NCI-H1092 treated with DMSO at 0.1 percent for 48 hours (cell line): ENCODE measurements around the gene LMO2.
A peak's percentile ranks its signal among the peaks of the same experiment; 100 is the strongest.

Experiments
- DNase-seq: peaks from one replicate; lab custom pipeline; 2025; lab: John Stamatoyannopoulos, UW

The LMO2 gene

GRCh38 chr11:33887886-33888285, 4.0 kb downstream of the LMO2 start:
- no peak for DNase-seq

GRCh38 chr11:33885338-33886005, 6.4 kb downstream of the LMO2 start:
- DNase-seq = no peak

GRCh38 chr11:33884601-33885000, 7.3 kb downstream of the LMO2 start:
- no peak for DNase-seq

GRCh38 chr11:33884035-33884434, 7.8 kb downstream of the LMO2 start:
- no peak for DNase-seq

- no peak for DNase-seq
Measured at GRCh38 chr11:33881651-33882503, 10.0 kb downstream of the LMO2 start.

- DNase-seq = no peak
Measured at GRCh38 chr11:33880979-33881378, 10.9 kb downstream of the LMO2 start.

- no peak for DNase-seq
Measured at GRCh38 chr11:33879375-33879774, 12.5 kb downstream of the LMO2 start.

- no peak for DNase-seq
Measured at GRCh38 chr11:33877038-33877437, 14.8 kb downstream of the LMO2 start.

GRCh38 chr11:33875621-33876294, 16.1 kb downstream of the LMO2 start:
- no peak for DNase-seq

- no peak for DNase-seq
Measured at GRCh38 chr11:33874910-33875490, 16.9 kb downstream of the LMO2 start.

GRCh38 chr11:33874433-33874832, 17.4 kb downstream of the LMO2 start:
- DNase-seq = no peak

GRCh38 chr11:33869481-33870422, 22.1 kb downstream of the LMO2 start:
- peak; percentile 58 for DNase-seq

- DNase-seq = no peak
Measured at GRCh38 chr11:33868647-33869461, 23.0 kb downstream of the LMO2 start.

GRCh38 chr11:33867996-33868646, 23.8 kb downstream of the LMO2 start:
- DNase-seq = no peak

GRCh38 chr11:33867561-33867960, 24.3 kb downstream of the LMO2 start:
- DNase-seq = no peak

GRCh38 chr11:33866936-33867335, 24.9 kb downstream of the LMO2 start:
- DNase-seq = no peak

- no peak for DNase-seq
Measured at GRCh38 chr11:33864479-33864878, 27.4 kb downstream of the LMO2 start.

- DNase-seq = no peak
Measured at GRCh38 chr11:33863418-33864172, 28.3 kb downstream of the LMO2 start.

GRCh38 chr11:33861941-33862589, 29.8 kb downstream of the LMO2 start:
- DNase-seq = no peak
